ENCODE results near the gene TRAM2.

DNA sequence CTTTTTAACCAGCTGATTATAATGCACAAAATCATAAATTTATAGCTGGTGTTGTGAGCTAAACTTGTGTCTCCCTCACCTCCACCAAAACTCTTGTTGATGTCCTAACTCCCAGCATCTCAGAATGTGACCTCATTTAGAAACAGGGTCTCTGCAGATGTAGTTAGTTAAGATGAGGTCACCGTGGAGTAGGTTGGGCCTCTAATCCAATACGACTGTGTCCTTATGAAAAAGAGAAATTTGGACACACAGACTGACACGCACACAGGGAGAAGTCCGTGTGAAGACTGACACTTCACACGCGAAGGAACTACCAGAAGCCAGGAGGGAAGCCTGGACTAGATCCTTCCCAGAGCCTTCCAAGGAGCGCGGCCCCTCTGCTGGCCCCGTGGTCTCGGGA, 46.5 kb downstream of the TRAM2 start:
- no peak for TF ChIP-seq POLR2A (IDR thresholded peaks at IDR 0.05)
- TF ChIP-seq, protein P1, sequence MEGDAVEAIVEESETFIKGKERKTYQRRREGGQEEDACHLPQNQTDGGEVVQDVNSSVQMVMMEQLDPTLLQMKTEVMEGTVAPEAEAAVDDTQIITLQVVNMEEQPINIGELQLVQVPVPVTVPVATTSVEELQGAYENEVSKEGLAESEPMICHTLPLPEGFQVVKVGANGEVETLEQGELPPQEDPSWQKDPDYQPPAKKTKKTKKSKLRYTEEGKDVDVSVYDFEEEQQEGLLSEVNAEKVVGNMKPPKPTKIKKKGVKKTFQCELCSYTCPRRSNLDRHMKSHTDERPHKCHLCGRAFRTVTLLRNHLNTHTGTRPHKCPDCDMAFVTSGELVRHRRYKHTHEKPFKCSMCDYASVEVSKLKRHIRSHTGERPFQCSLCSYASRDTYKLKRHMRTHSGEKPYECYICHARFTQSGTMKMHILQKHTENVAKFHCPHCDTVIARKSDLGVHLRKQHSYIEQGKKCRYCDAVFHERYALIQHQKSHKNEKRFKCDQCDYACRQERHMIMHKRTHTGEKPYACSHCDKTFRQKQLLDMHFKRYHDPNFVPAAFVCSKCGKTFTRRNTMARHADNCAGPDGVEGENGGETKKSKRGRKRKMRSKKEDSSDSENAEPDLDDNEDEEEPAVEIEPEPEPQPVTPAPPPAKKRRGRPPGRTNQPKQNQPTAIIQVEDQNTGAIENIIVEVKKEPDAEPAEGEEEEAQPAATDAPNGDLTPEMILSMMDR (IDR thresholded peaks at IDR 0.05) = no peak

Data from adrenal gland (tissue), 5 donors.